ENCODE results near the gene UBE2D2. TPM values are rescaled to one million over a fixed set of nuclear protein-coding genes. Genes with fewer than 3 reads are reported as not detected.

UBE2D2 gene
- total and polyA plus RNA-seq, 2 of the 13 experiments (the other 11 are each of a cell fraction or from before 2014, with no cell fraction given), result 79.1 to 109 TPM

- peak overlapping the region; percentile 7 for H3K27ac ChIP-seq (ENCODE audit: extremely low read length, insufficient read depth, low read length)
- H3K36me3 ChIP-seq (replicated peaks in 1 of 2; ENCODE audit: control insufficient read depth in 1 of 2, insufficient read depth in 2 of 2, low read length in 2 of 2), result peaks cover 7 to 21% of the 10 kb centered on the region in 2 experiments; a peak in 4 of 5 replicates
- 78% methylated on average over 4 of the region's 4 CpGs for WGBS (ENCODE audit: low lambda C conversion rate)
- ATAC-seq, result peak; percentile 73
- no peaks in the 10 kb centered on the region for H3K27me3 ChIP-seq (ENCODE audit: control insufficient read depth in 1 of 2, insufficient read depth in 2 of 2, low read length in 2 of 2)
- CTCF ChIA-PET (ENCODE audit: low intra/inter-chr PET ratio, low total read pairs), result interaction anchor here (1.5 kb wide), 1 partner anchor 57 kb away, joined by 5 read pairs; no protein-coding TSS in a partner anchor
- DNase-seq (ENCODE audit: low spot score), result peak; percentile 52
- no peak overlapping the region for H3K9ac ChIP-seq (ENCODE audit: insufficient read depth, low read depth, low read length)
- peak; percentile 42 for FAIRE-seq
- POLR2A ChIA-PET, result interaction anchor here (1.1 to 1.8 kb wide), 3 partner anchors 12 to 24 kb away, joined by 3 to 14 read pairs (median 3); partner anchors contain the start of gene UBE2D2
- no peak overlapping the region for H3K4me3 ChIP-seq (replicated peaks in 1 of 3; ENCODE audit: insufficient read depth in 1 of 3, low read depth in 2 of 3, low read length in 3 of 3)
- no peak overlapping the region for H3K4me2 ChIP-seq (ENCODE audit: low read depth, low read length)
- peaks cover 53% of the 10 kb centered on the region for H4K20me1 ChIP-seq (ENCODE audit: insufficient read depth, low read length)
- peaks cover 80% of the 10 kb centered on the region for H3K79me2 ChIP-seq (ENCODE audit: insufficient read depth, low read length)
- H2AFZ ChIP-seq (ENCODE audit: low read length), result no peak overlapping the region
- H3K9me3 ChIP-seq (ENCODE audit: low read length), result no peaks in the 10 kb centered on the region
- TSS peak; percentile 33 for BruUV-seq (replicated peaks)
- in situ Hi-C loops (cut with HindIII; ENCODE audit: extremely low pct_ligation_motif_present, low pct_unique_long_range_greater_than_20kb) (no loop called here), intact Hi-C loops (cut with micrococcal nuclease; ENCODE audit: unreplicated experiment) (loop anchor here (5.0 kb wide), 1 partner anchor 47 kb away; no protein-coding TSS in a partner anchor)
- H3K4me1 ChIP-seq (ENCODE audit: insufficient read depth, low read length), result peaks cover 58% of the 10 kb centered on the region
- no peak for TF ChIP-seq BRCA1 (CRISPR knock-in tag; IDR thresholded peaks at IDR 0.05)
- no peak for TF ChIP-seq ELF1 (CRISPR knock-in tag; IDR thresholded peaks at IDR 0.05)
- no peak for TF ChIP-seq DNMT3B (CRISPR knock-in tag; conservative IDR thresholded peaks at IDR 0.05)
- no peak for TF ChIP-seq NFIC (IDR thresholded peaks at IDR 0.05; ENCODE audit: low read length)
- TF ChIP-seq SMC3 (IDR thresholded peaks at IDR 0.05; ENCODE audit: low read length), result peak; percentile 32; the same call in 1 of the 2 replicates
- no peak for TF ChIP-seq HNRNPLL (IDR thresholded peaks at IDR 0.05; ENCODE audit: low read depth, low read length, poor library complexity, severe bottlenecking)
- no peak for TF ChIP-seq ZSCAN5A (CRISPR knock-in tag; IDR thresholded peaks at IDR 0.05; ENCODE audit: borderline replicate concordance)
- TF ChIP-seq POLR2AphosphoS5 (IDR thresholded peaks at IDR 0.05; ENCODE audit: low read depth, low read length), result 0 out of 2 replicates have a peak, but pooled peaks have one; percentile 20
- TF ChIP-seq PHF8 (CRISPR knock-in tag; IDR thresholded peaks at IDR 0.05), result no peak
- no peak for TF ChIP-seq RXRB (CRISPR knock-in tag; IDR thresholded peaks at IDR 0.05; ENCODE audit: borderline replicate concordance)
- TF ChIP-seq ZKSCAN1 (IDR thresholded peaks at IDR 0.05; ENCODE audit: low read length), result no peak
- no peak for TF ChIP-seq ZNF317 (CRISPR knock-in tag; IDR thresholded peaks at IDR 0.05)
- no peak for TF ChIP-seq STAT6 (CRISPR knock-in tag; IDR thresholded peaks at IDR 0.05; ENCODE audit: borderline replicate concordance)
Observed at GRCh38 chr5:139574641-139575312, 13.6 kb downstream of the UBE2D2 start.
